GM19043 (cell line): ENCODE data around the gene LAT.
"Not testable (repeated sequence)": the region's sequence is repeated elsewhere in the genome, so short reads cannot be mapped to it uniquely, and the experiment has no call there.

Experiments
- ATAC-seq: cut with Tn5 transposase; IDR thresholded peaks from one replicate; pipeline ENCODE4 v1.9.1; 2021; ENCODE audit warnings: low read depth; ENCODE audit not compliant: unreplicated experiment

The LAT gene, protein sequence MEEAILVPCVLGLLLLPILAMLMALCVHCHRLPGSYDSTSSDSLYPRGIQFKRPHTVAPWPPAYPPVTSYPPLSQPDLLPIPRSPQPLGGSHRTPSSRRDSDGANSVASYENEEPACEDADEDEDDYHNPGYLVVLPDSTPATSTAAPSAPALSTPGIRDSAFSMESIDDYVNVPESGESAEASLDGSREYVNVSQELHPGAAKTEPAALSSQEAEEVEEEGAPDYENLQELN

GRCh38 chr16:28984619-28985135 is at the start of gene LAT:
TSS of gene LAT (plus strand) at chr16:28985052. CDS start at chr16:28985418, 366 bp downstream.
- no peak for ATAC-seq

DNA sequence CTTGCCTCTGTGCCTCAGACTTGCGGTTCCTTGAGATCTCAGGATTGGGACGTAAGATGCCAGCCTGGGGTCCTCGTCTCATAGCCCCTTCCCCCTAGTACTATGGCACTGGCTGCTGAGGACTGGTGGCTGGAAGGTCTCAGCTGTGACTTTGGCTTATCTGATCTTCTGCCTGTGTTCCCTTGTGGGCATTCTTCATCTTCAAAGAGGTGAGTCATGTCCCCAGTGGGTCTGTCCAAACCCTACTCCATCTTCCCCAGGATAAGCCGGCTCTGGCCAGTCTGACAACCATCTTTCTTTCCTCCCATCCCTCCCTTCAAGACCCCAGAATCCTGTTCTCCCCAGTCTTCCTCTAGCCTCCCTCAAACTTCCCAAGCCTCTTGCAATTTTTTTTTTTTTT is 49.5 kb upstream of the LAT start:
- no peak for ATAC-seq

DNA sequence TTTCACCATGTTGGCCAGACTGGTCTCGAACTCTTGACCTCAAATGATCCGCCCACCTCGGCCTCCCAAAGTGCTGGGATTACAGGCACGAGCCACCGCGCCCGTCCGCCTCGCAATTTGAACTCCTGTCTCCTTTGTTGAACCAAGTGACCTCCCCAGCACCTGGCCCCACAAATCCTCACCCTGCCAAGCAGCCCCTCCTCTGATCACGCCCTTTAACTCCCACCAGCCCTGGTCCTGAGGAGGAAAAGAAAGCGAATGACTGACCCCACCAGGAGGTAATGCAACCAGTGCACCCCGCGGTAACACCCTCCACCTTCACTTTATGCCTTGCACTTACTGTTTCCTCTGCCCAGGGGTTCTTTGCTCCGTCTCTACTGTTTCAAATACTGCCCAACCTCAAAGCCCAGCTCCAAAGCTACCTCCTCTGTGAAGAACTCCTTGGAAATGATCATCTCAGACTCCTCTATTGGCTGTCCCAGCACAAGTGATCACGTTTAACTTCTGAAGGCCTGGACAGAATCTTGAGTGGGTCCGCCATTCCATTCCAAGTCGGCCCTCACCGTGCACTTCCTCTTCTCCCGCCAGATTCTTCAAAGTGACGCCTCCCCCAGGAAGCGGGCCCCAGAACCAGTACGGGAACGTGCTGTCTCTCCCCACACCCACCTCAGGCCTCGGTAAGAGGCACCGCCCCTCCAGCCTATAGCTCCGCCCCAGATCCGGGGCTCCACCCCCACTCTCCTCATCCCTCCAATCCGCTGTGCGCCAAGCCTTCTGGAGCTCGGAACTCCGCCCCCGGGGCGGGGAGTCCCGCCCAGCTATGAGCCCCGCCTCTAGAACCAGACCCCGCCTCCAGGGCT is 48.7 kb upstream of the LAT start:
- ATAC-seq, result peak; percentile 74

DNA sequence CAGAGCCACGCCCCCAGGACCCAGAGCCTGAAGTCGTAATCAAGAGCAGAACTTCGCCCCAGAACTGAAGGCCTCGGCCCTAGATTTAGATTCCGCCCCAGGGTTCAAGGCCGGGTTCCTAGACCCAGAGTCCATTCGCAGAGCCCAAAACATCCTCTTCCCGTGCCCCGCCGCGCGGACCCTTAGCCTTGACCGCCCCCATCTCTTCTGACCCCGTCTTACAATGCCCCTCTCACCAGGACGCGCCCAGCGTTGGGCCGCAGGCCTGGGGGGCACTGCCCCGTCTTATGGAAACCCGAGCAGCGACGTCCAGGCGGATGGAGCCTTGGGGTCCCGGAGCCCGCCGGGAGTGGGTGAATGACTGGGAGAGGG is 48.1 kb upstream of the LAT start:
- ATAC-seq, result no peak

- ATAC-seq, result no peak
Measured at GRCh38 chr16:28937222-28937876, 47.5 kb upstream of the LAT start.

GRCh38 chr16:28938721-28939120 is 46.1 kb upstream of the LAT start:
- ATAC-seq, result no peak

GRCh38 chr16:28939825-28940224 is 45.0 kb upstream of the LAT start:
- not testable (repeated sequence) for ATAC-seq

GRCh38 chr16:28943281-28943680 is 41.6 kb upstream of the LAT start:
- no peak for ATAC-seq

DNA sequence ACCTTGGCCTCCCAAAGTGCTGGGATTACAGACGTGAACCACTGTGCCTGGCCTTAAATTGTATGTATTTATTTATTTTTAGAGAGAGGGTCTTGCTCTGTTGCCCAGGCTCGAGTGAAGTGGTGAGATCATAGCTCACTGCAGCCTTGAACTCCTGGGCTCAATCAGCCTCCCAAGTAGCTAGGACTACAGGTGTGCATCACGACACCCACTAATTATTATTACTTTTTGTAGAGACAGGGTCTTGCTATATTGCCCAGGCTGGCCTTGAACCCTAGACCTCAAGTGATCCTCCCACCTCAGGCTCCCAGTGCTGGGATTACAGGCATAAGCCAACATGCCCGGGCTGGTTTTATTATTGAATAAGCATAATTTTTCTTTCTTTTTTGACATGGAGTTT is 38.2 kb upstream of the LAT start:
- no peak for ATAC-seq

DNA sequence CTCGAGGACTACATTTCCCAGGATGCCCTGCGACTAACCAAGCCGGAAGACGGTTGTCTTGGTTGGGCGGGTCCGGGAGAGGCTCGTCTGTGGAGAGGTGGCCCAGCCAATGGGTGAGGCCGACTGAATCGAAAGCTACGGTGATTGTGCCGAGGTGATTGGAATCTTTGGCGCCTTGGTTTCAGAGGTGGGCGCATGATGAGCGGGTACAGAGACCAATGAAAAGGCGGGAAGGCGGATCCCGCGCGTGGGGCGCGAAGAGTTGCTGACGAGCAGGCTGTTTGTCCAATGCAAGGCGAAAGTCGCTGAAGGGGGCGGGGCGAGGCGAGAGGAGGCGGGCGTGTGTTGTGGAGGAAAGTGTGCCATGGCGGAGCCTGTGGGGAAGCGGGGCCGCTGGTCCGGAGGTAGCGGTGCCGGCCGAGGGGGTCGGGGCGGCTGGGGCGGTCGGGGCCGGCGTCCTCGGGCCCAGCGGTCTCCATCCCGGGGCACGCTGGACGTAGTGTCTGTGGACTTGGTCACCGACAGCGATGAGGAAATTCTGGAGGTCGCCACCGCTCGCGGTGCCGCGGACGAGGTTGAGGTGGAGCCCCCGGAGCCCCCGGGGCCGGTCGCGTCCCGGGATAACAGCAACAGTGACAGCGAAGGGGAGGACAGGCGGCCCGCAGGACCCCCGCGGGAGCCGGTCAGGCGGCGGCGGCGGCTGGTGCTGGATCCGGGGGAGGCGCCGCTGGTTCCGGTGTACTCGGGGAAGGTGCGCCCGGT is 34.0 kb upstream of the LAT start, which contains the start of gene NFATC2IP:
TSS of gene NFATC2IP (plus strand) at position 290 of the 762 bp plus-strand sequence. CDS start at position 365, 75 bp downstream.
- ATAC-seq, result peak; percentile 93

- no peak for ATAC-seq
Measured at GRCh38 chr16:28951410-28951943, 33.4 kb upstream of the LAT start.

DNA sequence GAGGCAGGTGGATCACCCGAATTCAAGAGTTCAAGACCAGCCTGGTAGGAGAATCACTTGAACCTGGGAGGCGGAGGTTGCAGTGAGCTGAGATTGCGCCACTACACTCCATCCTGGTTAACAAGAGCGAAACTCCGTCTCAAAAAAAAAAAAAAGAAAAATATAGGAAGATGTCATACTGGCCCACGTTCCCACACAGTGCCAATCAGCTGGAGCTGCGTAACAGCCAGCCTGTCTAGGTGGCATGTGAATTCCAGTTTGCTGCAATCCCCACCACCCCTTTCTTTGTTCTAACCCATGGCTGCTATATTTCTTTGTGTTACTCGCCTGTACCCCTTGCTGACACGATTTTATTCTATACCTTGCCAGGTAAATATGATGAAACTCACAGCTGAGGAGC is 26.6 kb upstream of the LAT start:
- no peak for ATAC-seq

DNA sequence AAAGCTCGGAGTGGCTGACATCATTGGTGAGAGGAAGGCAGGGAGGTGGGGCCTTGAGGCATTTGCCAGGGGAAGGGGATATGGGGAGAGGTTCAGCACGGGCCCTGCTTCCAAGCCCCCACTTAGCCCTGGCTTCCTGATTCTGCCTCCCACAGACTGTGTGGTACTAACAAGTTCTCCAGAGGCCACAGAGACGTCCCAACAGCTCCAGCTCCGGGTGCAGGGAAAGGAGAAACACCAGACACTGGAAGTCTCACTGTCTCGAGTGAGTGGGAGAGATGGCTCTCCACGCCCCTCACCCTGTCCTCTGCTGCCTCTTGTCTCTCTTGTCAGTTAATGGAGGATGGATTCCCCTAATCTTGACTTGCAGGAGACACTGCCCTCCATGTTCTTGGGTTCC is 26.0 kb upstream of the LAT start:
- no peak for ATAC-seq

- ATAC-seq, result no peak
Measured at GRCh38 chr16:28964072-28964471, 20.8 kb upstream of the LAT start.

GRCh38 chr16:28964496-28964895 is 20.4 kb upstream of the LAT start:
- ATAC-seq, result no peak

- no peak for ATAC-seq
Measured at GRCh38 chr16:28967156-28967555, 17.7 kb upstream of the LAT start.

DNA sequence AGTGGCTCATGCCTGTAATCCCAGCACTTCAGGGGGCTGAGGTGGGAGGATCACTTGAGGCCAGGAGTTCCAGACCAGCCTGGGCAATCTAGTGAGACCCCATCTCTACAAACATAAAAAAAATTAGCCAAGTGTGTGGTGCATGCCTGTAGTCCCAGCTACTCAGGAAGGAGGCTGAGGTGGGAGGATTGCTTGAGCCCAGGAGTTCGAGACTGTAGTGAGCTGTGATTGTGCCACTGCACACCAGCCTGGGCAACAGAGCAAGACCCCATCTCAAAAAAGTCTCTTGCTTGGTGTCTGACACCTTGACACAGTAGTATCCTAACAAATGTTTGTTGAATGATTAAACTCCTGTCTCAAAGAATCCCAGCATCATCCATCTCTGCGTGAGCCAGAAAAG is 15.2 kb upstream of the LAT start:
- ATAC-seq, result not testable (repeated sequence)

DNA sequence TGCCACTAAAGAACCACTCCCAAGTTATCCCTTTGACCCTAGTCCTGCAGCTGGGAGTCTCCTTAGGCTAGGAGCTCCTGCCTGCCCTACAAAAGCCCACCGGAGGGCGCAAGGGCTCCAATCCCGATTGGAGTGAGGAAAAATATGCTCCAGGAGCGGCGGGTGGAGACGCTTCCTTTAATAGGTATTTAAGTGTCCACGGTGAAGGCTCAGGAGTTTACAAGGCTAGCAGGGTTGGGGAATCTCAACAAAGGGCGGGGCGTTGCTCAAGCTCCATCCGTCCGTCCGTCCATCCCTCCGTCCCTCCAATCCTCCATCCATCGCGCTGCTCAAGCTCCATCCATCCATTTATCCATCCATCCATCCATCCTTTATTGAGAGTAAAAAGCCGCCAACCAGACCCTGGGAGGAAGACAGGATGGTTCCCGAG is 10.8 kb upstream of the LAT start:
- no peak for ATAC-seq

DNA sequence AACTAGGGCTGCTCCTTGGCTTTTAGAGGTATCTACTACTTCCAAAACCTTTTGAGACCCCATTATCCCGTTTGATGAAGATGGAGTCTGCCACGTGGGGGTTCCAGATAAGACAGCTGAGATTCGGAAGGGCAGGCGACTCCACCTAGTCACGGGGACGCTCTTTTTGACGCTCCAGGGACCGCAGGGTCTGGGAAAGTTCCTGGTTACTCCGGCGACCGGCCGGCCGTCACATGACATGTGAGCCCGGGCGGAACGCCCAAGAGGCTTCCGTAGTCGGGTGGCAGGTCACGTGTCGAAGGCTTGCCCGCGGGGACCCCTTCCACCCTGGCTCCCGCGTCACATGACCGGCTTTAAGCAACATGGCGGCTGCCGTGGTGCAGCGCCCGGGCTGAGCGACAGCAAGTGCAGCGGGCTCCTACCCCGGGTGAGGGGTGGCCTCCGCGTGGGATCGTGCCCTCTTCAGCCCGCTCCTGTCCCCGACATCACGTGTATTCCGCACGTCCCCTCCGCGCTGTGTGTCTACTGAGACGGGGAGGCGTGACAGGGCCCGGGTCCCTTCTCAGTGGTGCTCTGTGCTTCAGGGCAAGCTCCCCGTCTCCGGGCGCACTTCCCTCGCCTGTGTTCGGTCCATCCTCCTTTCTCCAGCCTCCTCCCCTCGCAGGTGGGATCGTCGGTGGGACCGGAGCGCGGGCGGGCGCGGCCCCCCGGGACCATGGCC is 10.3 kb upstream of the LAT start, which contains the start of gene SPNS1:
TSS of gene SPNS1 (plus strand) at position 342 of the 721 bp plus-strand sequence. CDS start at position 716, 374 bp downstream.
- ATAC-seq, result peak; percentile 79
